ENCODE results near the gene RYR3.

GRCh38 chr15:33524274-33524673, 213.5 kb downstream of the RYR3 start:
- TF ChIP-seq CTCF (IDR thresholded peaks at IDR 0.05) (no peak), POLR2A (IDR thresholded peaks at IDR 0.05) (no peak)

Data from lower leg skin (tissue), 3 donors.